ENCODE data around the gene RABL2B. TPM values are rescaled to one million over a fixed set of nuclear protein-coding genes. Genes with fewer than 3 reads are reported as not detected.
"Not testable (repeated sequence)": the region's sequence is repeated elsewhere in the genome, so short reads cannot be mapped to it uniquely, and the experiment has no call there.

The RABL2B gene
- total RNA-seq, 2 experiments from 2014 or later, result 13.9 to 26.2 TPM

GRCh38 chr22:50777631-50778030, 5.8 kb downstream of the RABL2B start:
- BruUV-seq (replicated peaks); H3K4me2 ChIP-seq (ENCODE audit: low read length); H3K36me3 ChIP-seq (ENCODE audit: insufficient read depth, low read length); H3K9me3 ChIP-seq (ENCODE audit: low read length); DNase-seq (ENCODE audit: low spot score); CTCF ChIA-PET (ENCODE audit: unreplicated experiment); intact Hi-C loops (cut with micrococcal nuclease; ENCODE audit: unreplicated experiment); H3K79me2 ChIP-seq (ENCODE audit: insufficient read depth, low read depth, low read length); H4K20me1 ChIP-seq (ENCODE audit: insufficient read depth, low read length); H3K27ac ChIP-seq (ENCODE audit: low read depth, low read length, poor library complexity, severe bottlenecking); H3K9me2 ChIP-seq (ENCODE audit: insufficient read depth, low read length); POLR2A ChIA-PET; H3K4me1 ChIP-seq (ENCODE audit: insufficient read depth, low read length, poor library complexity, severe bottlenecking); H3K4me3 ChIP-seq (ENCODE audit: low read depth, low read length, poor library complexity, severe bottlenecking); H2AFZ ChIP-seq (ENCODE audit: low read length): not testable (repeated sequence)

DNA sequence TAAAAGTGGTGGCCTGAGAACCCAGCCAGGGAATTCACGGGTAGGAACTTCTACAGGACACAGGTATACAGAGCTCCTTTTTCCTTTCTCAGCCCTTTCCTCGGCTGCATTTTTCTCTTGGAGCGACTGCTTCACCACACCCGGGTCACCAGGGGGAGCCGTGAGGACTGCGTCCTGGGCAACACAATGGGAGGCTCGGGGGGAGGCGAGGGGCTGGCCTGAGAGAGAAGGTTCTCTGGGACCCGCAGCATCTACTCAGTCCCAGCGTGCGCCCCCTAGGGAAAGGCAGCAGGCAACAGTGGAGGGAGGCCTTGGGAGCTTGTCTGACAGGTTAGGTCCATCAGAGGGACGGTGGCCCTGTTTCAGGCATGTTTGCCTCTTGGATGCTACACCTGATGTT, 8.3 kb downstream of the RABL2B start:
- POLR2A ChIA-PET, result not testable (repeated sequence)

DNA sequence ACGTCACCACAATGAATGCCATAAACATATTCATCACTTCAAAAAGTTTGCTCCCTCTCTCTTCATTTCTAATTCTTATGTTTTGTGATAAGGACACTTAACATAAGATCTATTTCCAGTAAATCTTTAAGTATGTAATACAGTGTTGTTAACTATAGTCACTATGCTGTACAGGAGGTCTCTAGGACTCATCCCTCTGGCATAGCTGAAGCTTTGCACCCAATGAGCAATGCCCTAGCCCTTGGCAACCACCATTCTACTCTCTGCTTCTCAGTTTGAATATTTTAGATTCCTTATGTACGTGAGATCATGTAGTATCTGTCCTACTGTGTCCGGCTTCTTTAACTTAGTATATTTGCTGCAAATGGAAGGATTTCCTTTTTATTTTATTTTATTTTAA, 19.1 kb downstream of the RABL2B start:
- H3K9me3 ChIP-seq (ENCODE audit: low read length); H4K20me1 ChIP-seq (ENCODE audit: insufficient read depth, low read length); CTCF ChIA-PET (ENCODE audit: unreplicated experiment); BruUV-seq (replicated peaks); POLR2A ChIA-PET; H3K9me2 ChIP-seq (ENCODE audit: insufficient read depth, low read length); intact Hi-C loops (cut with micrococcal nuclease; ENCODE audit: unreplicated experiment); H3K79me2 ChIP-seq (ENCODE audit: insufficient read depth, low read depth, low read length); H3K27ac ChIP-seq (ENCODE audit: low read depth, low read length, poor library complexity, severe bottlenecking); DNase-seq (ENCODE audit: low spot score); H3K4me3 ChIP-seq (ENCODE audit: low read depth, low read length, poor library complexity, severe bottlenecking); H3K4me2 ChIP-seq (ENCODE audit: low read length); H3K4me1 ChIP-seq (ENCODE audit: insufficient read depth, low read length, poor library complexity, severe bottlenecking); H2AFZ ChIP-seq (ENCODE audit: low read length); H3K36me3 ChIP-seq (ENCODE audit: insufficient read depth, low read length): not testable (repeated sequence)

More for the DNA sequence above, 8.3 kb downstream of the RABL2B start:
- H4K20me1 ChIP-seq (ENCODE audit: insufficient read depth, low read length); BruUV-seq (replicated peaks); H3K9me2 ChIP-seq (ENCODE audit: insufficient read depth, low read length); intact Hi-C loops (cut with micrococcal nuclease; ENCODE audit: unreplicated experiment); CTCF ChIA-PET (ENCODE audit: unreplicated experiment); H3K9me3 ChIP-seq (ENCODE audit: low read length); H3K4me1 ChIP-seq (ENCODE audit: insufficient read depth, low read length, poor library complexity, severe bottlenecking); H3K79me2 ChIP-seq (ENCODE audit: insufficient read depth, low read depth, low read length); H3K36me3 ChIP-seq (ENCODE audit: insufficient read depth, low read length); H3K4me3 ChIP-seq (ENCODE audit: low read depth, low read length, poor library complexity, severe bottlenecking); H3K4me2 ChIP-seq (ENCODE audit: low read length); H3K27ac ChIP-seq (ENCODE audit: low read depth, low read length, poor library complexity, severe bottlenecking); H2AFZ ChIP-seq (ENCODE audit: low read length): not testable (repeated sequence)
- TF ChIP-seq, protein P1, sequence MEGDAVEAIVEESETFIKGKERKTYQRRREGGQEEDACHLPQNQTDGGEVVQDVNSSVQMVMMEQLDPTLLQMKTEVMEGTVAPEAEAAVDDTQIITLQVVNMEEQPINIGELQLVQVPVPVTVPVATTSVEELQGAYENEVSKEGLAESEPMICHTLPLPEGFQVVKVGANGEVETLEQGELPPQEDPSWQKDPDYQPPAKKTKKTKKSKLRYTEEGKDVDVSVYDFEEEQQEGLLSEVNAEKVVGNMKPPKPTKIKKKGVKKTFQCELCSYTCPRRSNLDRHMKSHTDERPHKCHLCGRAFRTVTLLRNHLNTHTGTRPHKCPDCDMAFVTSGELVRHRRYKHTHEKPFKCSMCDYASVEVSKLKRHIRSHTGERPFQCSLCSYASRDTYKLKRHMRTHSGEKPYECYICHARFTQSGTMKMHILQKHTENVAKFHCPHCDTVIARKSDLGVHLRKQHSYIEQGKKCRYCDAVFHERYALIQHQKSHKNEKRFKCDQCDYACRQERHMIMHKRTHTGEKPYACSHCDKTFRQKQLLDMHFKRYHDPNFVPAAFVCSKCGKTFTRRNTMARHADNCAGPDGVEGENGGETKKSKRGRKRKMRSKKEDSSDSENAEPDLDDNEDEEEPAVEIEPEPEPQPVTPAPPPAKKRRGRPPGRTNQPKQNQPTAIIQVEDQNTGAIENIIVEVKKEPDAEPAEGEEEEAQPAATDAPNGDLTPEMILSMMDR (conservative IDR thresholded peaks at IDR 0.05; ENCODE audit: low read length), result peak; percentile 74
- DNase-seq (ENCODE audit: low spot score), result peak; percentile 75

DNA sequence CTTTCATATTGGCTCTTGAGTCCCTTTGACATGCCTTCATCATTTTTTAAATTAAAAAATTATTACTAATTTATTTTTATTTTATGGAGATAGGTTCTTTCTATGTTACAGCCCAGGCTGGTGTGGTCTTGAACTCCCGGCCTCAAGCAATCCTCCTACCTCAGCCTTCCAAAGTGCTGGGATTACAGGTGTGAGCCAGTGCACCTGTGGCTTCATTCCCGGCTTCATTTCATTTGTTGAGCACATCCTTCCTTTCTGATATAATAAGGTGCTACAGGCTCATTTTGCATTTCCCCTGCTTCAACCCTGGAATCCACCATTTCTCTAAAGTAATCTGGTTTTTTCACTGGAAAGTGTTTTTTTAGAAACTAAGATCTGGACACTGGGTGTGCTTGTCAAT, 21.6 kb downstream of the RABL2B start:
- H3K4me2 ChIP-seq (ENCODE audit: low read length); H4K20me1 ChIP-seq (ENCODE audit: insufficient read depth, low read length); H3K9me3 ChIP-seq (ENCODE audit: low read length); BruUV-seq (replicated peaks); POLR2A ChIA-PET; H3K36me3 ChIP-seq (ENCODE audit: insufficient read depth, low read length); H3K9me2 ChIP-seq (ENCODE audit: insufficient read depth, low read length); intact Hi-C loops (cut with micrococcal nuclease; ENCODE audit: unreplicated experiment); CTCF ChIA-PET (ENCODE audit: unreplicated experiment); H2AFZ ChIP-seq (ENCODE audit: low read length); H3K4me3 ChIP-seq (ENCODE audit: low read depth, low read length, poor library complexity, severe bottlenecking); DNase-seq (ENCODE audit: low spot score); H3K79me2 ChIP-seq (ENCODE audit: insufficient read depth, low read depth, low read length); H3K27ac ChIP-seq (ENCODE audit: low read depth, low read length, poor library complexity, severe bottlenecking); H3K4me1 ChIP-seq (ENCODE audit: insufficient read depth, low read length, poor library complexity, severe bottlenecking): not testable (repeated sequence)

GRCh38 chr22:50759597-50760341, 23.7 kb downstream of the RABL2B start:
- H3K27ac ChIP-seq (ENCODE audit: low read depth, low read length, poor library complexity, severe bottlenecking); H3K9me3 ChIP-seq (ENCODE audit: low read length); intact Hi-C loops (cut with micrococcal nuclease; ENCODE audit: unreplicated experiment); DNase-seq (ENCODE audit: low spot score); H4K20me1 ChIP-seq (ENCODE audit: insufficient read depth, low read length); CTCF ChIA-PET (ENCODE audit: unreplicated experiment); H3K9me2 ChIP-seq (ENCODE audit: insufficient read depth, low read length); H2AFZ ChIP-seq (ENCODE audit: low read length); H3K4me3 ChIP-seq (ENCODE audit: low read depth, low read length, poor library complexity, severe bottlenecking); H3K4me1 ChIP-seq (ENCODE audit: insufficient read depth, low read length, poor library complexity, severe bottlenecking); H3K36me3 ChIP-seq (ENCODE audit: insufficient read depth, low read length); H3K79me2 ChIP-seq (ENCODE audit: insufficient read depth, low read depth, low read length); H3K4me2 ChIP-seq (ENCODE audit: low read length); BruUV-seq (replicated peaks); POLR2A ChIA-PET: not testable (repeated sequence)
